ENCODE data around the gene SYK. TPM values are rescaled to one million over a fixed set of nuclear protein-coding genes. Genes with fewer than 3 reads are reported as not detected.
A peak's percentile ranks its signal among the peaks of the same experiment; 100 is the strongest.

Gene SYK
- total RNA-seq, 1 donor from 2014 or later, result 0.36 TPM

DNA sequence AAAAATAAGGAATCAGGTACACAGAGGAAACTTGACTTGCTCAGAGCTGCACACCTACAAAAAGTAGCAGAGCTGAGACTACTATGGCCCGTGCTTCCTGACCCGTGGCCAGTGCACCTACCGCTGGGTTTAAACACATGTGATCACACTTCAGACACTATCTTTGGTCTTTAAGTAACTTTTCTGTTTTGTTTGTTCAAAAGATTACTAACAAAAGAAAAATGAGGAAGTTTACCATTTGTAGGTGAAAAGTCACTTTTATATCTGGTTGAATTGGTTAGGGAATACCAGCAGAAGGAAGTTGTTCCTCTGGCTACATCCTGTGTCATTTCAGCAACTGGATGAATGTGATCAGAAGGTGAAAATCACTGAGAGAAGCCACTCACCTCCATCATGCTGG is 6.5 kb upstream of the SYK start:
- no peaks in the 10 kb centered on the region for H3K9me3 Mint-ChIP-seq (ENCODE audit: unreplicated experiment)
- H3K4me1 Mint-ChIP-seq (ENCODE audit: unreplicated experiment), result peaks cover 5% of the 10 kb centered on the region
- H3K4me3 Mint-ChIP-seq (ENCODE audit: unreplicated experiment), result no peak overlapping the region
- H3K27me3 Mint-ChIP-seq (ENCODE audit: unreplicated experiment), result peaks cover 3% of the 10 kb centered on the region
- H3K27ac Mint-ChIP-seq (ENCODE audit: unreplicated experiment), result no peak overlapping the region
- DNase-seq (ENCODE audit: low spot score), result no peak
- TF ChIP-seq, protein P1, sequence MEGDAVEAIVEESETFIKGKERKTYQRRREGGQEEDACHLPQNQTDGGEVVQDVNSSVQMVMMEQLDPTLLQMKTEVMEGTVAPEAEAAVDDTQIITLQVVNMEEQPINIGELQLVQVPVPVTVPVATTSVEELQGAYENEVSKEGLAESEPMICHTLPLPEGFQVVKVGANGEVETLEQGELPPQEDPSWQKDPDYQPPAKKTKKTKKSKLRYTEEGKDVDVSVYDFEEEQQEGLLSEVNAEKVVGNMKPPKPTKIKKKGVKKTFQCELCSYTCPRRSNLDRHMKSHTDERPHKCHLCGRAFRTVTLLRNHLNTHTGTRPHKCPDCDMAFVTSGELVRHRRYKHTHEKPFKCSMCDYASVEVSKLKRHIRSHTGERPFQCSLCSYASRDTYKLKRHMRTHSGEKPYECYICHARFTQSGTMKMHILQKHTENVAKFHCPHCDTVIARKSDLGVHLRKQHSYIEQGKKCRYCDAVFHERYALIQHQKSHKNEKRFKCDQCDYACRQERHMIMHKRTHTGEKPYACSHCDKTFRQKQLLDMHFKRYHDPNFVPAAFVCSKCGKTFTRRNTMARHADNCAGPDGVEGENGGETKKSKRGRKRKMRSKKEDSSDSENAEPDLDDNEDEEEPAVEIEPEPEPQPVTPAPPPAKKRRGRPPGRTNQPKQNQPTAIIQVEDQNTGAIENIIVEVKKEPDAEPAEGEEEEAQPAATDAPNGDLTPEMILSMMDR (IDR thresholded peaks at IDR 0.05; ENCODE audit: unreplicated experiment), result no peak
- H3K36me3 Mint-ChIP-seq (ENCODE audit: low read depth, unreplicated experiment), result no peaks in the 10 kb centered on the region

DNA sequence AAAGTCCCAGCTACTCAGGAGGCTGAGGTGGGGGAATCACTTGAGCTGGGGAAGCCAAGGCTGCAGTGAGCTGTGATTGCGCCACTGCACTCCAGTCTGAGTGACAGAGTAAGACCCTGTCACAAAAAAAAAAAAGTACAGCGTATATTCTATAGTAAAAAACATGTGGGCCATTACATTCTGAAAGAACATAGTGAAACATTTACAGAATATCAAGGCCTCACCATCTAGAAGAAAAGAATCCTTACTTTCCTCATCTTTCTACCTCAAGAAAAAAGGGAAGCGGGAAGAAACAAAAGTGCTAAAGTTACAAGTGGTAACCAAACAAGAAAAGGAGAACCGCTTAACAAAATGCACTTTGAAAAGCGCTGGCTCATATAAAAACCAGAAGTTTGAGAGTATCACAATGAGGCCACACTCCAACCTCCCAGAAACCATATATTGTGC is 5.7 kb upstream of the SYK start:
- H3K9me3 Mint-ChIP-seq (ENCODE audit: unreplicated experiment), result no peaks in the 10 kb centered on the region
- TF ChIP-seq, protein P1 (IDR thresholded peaks at IDR 0.05; ENCODE audit: unreplicated experiment), result no peak
- no peak for DNase-seq (ENCODE audit: low spot score)
- H3K4me3 Mint-ChIP-seq (ENCODE audit: unreplicated experiment), result no peak overlapping the region
- H3K27ac Mint-ChIP-seq (ENCODE audit: unreplicated experiment), result no peak overlapping the region
- H3K36me3 Mint-ChIP-seq (ENCODE audit: low read depth, unreplicated experiment), result no peaks in the 10 kb centered on the region
- peaks cover 5% of the 10 kb centered on the region for H3K4me1 Mint-ChIP-seq (ENCODE audit: unreplicated experiment)
- peaks cover 4% of the 10 kb centered on the region for H3K27me3 Mint-ChIP-seq (ENCODE audit: unreplicated experiment)

GRCh38 chr9:90799271-90799852 is 2.3 kb upstream of the SYK start:
- Mint-ChIP-seq H3K27ac (ENCODE audit: unreplicated experiment) (no peak overlapping the region), H3K36me3 (ENCODE audit: low read depth, unreplicated experiment) (no peaks in the 10 kb centered on the region), H3K4me1 (ENCODE audit: unreplicated experiment) (peaks cover 5% of the 10 kb centered on the region), H3K4me3 (ENCODE audit: unreplicated experiment) (no peak overlapping the region), H3K9me3 (ENCODE audit: unreplicated experiment) (no peaks in the 10 kb centered on the region), H3K27me3 (ENCODE audit: unreplicated experiment) (peaks cover 8% of the 10 kb centered on the region)
- TF ChIP-seq, protein P1 (IDR thresholded peaks at IDR 0.05; ENCODE audit: unreplicated experiment), result no peak
- DNase-seq (ENCODE audit: low spot score), result no peak

- Mint-ChIP-seq H3K9me3 (ENCODE audit: unreplicated experiment) (no peaks in the 10 kb centered on the region), H3K27me3 (ENCODE audit: unreplicated experiment) (peaks cover 8% of the 10 kb centered on the region), H3K27ac (ENCODE audit: unreplicated experiment) (no peak overlapping the region), H3K36me3 (ENCODE audit: low read depth, unreplicated experiment) (no peaks in the 10 kb centered on the region), H3K4me3 (ENCODE audit: unreplicated experiment) (peak overlapping the region; percentile 79), H3K4me1 (ENCODE audit: unreplicated experiment) (peaks cover 2% of the 10 kb centered on the region)
- DNase-seq (ENCODE audit: low spot score), result no peak
- TF ChIP-seq, protein P1 (IDR thresholded peaks at IDR 0.05; ENCODE audit: unreplicated experiment), result no peak
These were observed 329 bp downstream of the SYK start for GRCh38 chr9:90801973-90802322.

GRCh38 chr9:90802386-90802985 is 867 bp downstream of the SYK start:
- H3K27ac Mint-ChIP-seq (ENCODE audit: unreplicated experiment), result no peak overlapping the region
- H3K4me1 Mint-ChIP-seq (ENCODE audit: unreplicated experiment), result peaks cover 2% of the 10 kb centered on the region
- no peak for DNase-seq (ENCODE audit: low spot score)
- no peaks in the 10 kb centered on the region for H3K36me3 Mint-ChIP-seq (ENCODE audit: low read depth, unreplicated experiment)
- H3K27me3 Mint-ChIP-seq (ENCODE audit: unreplicated experiment), result peaks cover 8% of the 10 kb centered on the region
- TF ChIP-seq, protein P1 (IDR thresholded peaks at IDR 0.05; ENCODE audit: unreplicated experiment), result no peak
- H3K9me3 Mint-ChIP-seq (ENCODE audit: unreplicated experiment), result no peaks in the 10 kb centered on the region
- peak overlapping the region; percentile 79 for H3K4me3 Mint-ChIP-seq (ENCODE audit: unreplicated experiment)

Data from endothelial cell (in vitro differentiated cells).